ENCODE data around the gene C1orf122.

- TF ChIP-seq POLR2A (IDR thresholded peaks at IDR 0.05; ENCODE audit: low read length): no peak
- TF ChIP-seq TP53 (CRISPR knock-in tag; IDR thresholded peaks at IDR 0.05): no peak
- no peak for TF ChIP-seq EP300 (IDR thresholded peaks at IDR 0.05)
- no peak for TF ChIP-seq HDAC2 (IDR thresholded peaks at IDR 0.05)
- TF ChIP-seq CHD2 (IDR thresholded peaks at IDR 0.05; ENCODE audit: low read length, partially characterized antibody): no peak
- TF ChIP-seq, protein P1, sequence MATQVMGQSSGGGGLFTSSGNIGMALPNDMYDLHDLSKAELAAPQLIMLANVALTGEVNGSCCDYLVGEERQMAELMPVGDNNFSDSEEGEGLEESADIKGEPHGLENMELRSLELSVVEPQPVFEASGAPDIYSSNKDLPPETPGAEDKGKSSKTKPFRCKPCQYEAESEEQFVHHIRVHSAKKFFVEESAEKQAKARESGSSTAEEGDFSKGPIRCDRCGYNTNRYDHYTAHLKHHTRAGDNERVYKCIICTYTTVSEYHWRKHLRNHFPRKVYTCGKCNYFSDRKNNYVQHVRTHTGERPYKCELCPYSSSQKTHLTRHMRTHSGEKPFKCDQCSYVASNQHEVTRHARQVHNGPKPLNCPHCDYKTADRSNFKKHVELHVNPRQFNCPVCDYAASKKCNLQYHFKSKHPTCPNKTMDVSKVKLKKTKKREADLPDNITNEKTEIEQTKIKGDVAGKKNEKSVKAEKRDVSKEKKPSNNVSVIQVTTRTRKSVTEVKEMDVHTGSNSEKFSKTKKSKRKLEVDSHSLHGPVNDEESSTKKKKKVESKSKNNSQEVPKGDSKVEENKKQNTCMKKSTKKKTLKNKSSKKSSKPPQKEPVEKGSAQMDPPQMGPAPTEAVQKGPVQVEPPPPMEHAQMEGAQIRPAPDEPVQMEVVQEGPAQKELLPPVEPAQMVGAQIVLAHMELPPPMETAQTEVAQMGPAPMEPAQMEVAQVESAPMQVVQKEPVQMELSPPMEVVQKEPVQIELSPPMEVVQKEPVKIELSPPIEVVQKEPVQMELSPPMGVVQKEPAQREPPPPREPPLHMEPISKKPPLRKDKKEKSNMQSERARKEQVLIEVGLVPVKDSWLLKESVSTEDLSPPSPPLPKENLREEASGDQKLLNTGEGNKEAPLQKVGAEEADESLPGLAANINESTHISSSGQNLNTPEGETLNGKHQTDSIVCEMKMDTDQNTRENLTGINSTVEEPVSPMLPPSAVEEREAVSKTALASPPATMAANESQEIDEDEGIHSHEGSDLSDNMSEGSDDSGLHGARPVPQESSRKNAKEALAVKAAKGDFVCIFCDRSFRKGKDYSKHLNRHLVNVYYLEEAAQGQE (IDR thresholded peaks at IDR 0.05): no peak
- no peak for TF ChIP-seq FOSL2 (IDR thresholded peaks at IDR 0.05)
- no peak for TF ChIP-seq FOSL2 (CRISPR knock-in tag; IDR thresholded peaks at IDR 0.05)
- TF ChIP-seq RFX5 (IDR thresholded peaks at IDR 0.05): no peak
- TF ChIP-seq, protein P2, sequence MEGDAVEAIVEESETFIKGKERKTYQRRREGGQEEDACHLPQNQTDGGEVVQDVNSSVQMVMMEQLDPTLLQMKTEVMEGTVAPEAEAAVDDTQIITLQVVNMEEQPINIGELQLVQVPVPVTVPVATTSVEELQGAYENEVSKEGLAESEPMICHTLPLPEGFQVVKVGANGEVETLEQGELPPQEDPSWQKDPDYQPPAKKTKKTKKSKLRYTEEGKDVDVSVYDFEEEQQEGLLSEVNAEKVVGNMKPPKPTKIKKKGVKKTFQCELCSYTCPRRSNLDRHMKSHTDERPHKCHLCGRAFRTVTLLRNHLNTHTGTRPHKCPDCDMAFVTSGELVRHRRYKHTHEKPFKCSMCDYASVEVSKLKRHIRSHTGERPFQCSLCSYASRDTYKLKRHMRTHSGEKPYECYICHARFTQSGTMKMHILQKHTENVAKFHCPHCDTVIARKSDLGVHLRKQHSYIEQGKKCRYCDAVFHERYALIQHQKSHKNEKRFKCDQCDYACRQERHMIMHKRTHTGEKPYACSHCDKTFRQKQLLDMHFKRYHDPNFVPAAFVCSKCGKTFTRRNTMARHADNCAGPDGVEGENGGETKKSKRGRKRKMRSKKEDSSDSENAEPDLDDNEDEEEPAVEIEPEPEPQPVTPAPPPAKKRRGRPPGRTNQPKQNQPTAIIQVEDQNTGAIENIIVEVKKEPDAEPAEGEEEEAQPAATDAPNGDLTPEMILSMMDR (IDR thresholded peaks at IDR 0.05): no peak
- TF ChIP-seq RAD21 (conservative IDR thresholded peaks at IDR 0.05 in 1 of 2, IDR thresholded peaks at IDR 0.05 in 1 of 2): no peak
- TF ChIP-seq CEBPB (IDR thresholded peaks at IDR 0.05): no peak
- no peak for TF ChIP-seq MAX (IDR thresholded peaks at IDR 0.05)
- no peak for TF ChIP-seq HES2 (IDR thresholded peaks at IDR 0.05)
Observed at GRCh38 chr1:37840711-37841110, 33.1 kb downstream of the C1orf122 start.

All from A549 (cell line).